ENCODE data around the gene MPO.

MPO gene

DNA sequence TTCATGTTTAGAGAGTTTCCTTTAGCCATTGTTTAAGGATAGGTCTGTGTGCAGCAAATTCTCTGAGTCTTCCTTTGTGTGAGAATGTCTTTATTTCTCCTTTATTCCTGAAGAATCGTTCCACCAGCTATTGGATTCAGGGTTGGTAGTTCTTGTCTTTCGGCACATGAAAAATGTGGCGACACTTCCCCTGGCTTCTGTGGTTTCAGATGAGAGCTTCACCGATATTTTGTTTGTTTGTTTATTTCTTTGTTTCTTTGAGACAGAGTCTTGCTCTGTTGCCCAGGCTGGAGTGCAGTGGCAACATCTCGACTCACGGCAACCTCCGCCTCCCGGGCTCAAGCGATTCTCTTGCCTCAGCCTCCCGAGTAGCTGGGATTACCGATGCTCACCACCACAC is 18.6 kb downstream of the MPO start:
- no peak for DNase-seq

DNA sequence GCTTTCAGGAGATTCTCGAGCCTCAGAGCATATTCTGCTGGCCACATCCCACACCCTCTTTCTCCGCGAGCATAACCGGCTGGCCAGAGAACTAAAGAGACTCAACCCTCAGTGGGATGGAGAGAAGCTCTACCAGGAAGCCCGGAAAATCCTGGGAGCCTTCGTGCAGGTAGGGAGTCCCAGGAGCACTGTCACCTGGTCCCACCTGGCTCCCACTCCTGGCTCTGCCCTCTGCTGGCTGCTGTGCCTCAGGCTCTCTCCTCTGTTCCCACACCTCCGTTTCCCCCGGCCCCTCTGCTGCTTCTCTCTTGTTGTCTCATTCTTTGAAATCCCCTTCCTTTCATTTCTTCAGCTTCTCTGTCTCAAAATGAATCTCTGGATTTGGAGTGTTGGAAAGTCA is 25.9 kb downstream of the MPO start:
- no peak for DNase-seq

DNA sequence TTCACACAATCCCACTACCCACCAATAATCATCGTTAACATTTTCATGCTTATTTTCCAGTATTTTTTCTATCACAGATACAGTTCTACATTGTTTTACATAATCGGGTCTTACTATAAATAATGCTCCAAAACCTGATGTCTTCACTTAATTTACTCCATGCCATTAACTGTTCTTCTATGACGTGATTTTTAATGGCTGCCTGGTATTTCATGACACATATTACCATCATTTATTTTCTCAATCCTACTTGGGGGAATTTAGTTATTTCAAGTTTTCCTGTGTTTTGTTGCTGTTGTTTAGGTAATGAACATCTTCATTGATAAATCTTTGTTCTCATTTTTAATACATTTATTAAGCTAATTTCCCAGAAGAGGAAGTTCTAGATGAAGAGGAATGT is 27.7 kb downstream of the MPO start:
- DNase-seq, result no peak

DNA sequence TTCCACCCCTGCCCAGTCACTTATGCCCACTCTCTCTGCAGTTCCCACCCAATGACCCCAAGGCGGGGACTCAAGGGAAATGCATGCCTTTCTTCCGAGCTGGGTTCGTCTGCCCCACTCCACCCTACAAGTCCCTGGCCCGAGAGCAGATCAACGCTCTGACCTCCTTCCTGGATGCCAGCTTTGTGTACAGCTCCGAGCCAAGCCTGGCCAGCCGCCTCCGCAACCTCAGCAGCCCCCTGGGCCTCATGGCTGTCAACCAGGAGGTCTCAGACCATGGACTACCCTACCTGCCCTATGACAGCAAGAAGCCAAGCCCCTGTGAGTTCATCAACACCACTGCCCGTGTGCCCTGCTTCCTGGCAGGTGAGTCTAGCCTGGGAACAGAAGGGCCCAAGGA is 28.6 kb downstream of the MPO start:
- no peak for DNase-seq

DNA sequence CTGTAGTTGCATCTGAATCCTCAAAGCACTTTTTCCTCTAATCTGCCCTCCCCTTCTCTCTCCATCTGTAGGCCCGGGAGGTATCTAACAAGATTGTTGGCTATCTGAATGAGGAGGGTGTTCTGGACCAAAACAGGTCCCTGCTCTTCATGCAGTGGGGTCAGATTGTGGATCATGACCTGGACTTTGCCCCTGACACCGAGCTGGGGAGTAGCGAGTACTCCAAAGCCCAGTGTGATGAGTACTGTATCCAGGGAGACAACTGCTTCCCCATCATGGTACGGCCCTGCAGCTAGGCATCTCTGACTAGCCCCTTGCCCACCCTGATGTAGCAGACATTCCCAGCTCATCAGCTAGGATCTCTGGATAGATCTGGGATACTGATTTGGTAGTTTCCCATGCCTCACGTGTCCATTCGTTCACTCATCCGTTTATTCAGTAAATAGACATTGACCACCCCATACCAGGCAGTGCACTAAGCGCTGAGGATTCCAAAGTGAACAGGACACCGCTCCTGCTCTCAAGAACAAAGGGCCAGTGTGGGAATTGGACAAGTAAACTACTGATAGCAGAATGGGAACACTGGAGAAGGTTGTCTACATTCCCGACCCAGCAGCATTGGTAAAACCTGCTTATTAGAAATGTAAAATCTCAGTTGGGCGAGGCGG is 30.3 kb downstream of the MPO start:
- no peak for DNase-seq

DNA sequence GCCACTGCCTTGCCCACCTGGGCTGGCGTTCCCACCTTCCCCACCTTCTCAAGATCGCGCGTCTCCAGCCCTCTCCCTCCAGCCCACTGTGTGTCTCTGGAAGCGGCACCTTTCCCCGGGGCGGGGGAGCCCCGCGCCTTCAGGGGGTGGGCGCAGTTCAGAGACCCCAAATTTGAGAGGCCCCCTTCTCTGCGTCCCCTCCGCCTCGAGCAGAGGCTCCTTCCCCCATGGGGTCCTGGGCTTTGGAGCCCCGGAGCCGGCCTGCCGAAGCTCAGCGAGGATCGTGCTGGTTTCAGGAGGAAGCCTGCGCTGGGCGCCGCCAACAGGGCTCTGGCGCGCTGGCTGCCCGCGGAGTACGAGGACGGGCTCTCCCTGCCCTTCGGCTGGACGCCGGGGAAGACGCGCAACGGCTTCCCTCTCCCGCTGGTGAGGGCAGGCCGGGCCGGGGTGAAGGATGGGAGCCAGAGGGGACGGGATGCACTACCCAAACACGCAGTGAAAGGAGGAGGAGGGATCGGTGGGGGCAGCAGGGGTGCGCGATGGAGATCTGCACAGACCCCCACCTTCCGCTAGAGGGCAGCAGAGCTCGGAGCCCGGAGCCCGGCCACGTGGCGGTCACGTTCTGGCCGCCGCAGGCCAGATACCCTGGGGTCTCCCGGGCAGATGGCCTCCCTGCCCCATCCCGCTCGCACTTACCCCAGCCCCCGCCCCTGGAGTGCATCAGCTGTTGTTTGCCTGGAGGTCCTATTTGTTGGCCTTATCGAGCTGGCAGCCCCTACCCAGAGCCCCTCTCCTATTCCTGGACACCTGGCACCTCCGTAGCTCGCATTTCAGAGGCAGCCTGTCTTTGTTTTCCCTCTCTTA is 31.2 kb downstream of the MPO start:
- peak; percentile 3 for DNase-seq

DNA sequence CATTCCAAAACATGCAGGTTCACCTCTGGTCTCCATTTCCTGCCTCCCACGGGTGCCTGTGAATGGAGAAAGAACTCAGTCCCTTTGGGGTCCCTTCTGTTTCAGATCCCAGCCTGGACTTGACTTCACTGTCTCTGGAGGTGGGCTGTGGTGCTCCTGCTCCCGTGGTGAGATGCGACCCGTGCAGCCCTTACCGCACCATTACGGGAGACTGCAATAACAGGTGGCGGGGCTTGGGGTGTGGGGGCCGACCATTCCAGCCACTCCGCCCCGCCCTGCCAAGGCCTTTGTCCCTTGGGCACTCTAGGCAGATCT is 31.8 kb downstream of the MPO start:
- no peak for DNase-seq

DNA sequence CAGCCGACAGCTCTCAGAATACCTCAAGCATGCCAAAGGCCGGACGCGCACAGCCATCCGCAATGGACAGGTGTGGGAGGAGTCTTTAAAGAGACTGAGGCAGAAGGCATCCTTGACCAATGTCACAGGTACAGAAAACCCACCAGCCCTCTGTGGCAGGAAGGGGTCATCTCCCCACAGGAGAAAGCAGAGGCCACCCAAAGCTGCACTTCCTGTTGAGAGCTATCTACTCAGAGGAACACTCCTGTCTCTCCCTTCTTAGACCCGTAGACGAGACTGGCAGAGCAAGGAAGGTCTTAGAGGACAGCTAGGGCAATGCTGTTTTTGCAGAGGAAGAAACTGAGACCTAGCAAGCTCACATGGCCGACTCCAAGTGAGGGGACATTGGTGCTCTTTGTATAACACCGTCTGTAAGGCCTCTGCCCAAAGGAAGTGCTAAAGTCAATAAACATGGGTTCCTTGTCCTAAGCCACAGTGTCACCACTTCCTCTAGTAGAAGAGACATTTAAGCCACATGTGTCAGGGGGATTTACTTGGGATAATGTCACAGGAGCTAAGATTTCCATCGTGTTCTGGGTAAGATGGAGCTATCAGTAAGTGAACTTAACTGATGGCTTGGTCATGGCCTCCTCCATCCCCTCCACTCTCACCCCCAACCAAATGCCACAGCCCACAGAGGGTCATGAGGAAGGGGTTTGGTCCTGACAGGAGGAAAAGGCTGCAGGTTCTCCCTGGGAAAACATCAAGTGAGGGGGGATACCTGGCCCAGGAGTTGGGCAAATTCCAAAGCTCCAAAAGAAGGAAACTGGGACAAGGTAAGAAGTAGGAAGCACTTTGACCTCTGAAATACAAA is 33.0 kb downstream of the MPO start:
- DNase-seq, result no peak

DNA sequence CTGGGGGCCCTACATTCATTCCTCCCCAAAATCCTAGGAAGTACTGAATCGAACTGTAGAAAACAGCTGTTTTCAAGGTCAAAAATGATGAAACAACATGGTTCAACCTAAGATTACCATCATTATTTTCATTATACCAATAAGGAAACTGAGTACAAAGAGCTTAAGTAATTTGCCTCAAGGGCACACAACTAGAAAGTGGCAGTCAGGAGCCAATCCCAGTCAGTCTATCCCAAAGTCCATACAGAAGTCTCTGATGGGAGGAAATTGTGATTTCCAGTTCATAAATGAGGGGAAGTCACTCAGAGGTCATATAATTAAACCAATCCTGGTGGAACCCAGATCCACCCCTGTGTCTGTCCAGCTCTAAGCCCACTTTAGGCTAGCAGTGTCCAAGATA is 34.0 kb downstream of the MPO start:
- DNase-seq, result no peak

DNA sequence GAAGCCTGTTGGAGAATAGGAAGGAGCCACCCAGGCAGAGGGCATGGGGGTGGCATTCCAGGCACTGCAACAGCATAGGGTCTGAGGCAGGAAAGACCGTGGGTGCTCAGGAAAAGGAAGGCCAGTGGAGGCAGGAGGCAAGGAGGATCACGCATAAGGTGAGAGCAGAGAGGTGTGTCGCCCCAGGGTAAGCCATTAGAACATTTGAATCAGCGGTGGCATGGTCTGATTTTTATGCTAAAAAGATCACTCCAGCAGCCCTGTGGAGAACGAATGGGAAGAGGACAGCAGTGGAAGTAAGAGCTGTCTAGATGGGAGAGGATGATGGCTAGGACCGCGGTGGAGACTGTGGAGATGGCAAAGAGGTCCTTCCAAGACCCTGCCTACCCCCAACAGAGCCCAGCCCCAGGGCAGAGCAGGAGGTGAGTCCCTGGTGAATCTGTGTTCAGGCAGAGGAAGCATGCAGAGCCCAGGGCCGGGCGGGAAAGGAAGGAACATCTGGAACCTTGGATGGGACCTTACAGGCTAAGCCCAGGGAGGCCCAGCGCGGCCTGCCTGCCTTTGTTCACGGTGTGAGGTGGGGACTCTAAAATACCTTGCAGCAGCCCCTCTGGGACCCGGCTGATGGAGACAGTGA is 34.5 kb downstream of the MPO start:
- DNase-seq, result no peak

DNA sequence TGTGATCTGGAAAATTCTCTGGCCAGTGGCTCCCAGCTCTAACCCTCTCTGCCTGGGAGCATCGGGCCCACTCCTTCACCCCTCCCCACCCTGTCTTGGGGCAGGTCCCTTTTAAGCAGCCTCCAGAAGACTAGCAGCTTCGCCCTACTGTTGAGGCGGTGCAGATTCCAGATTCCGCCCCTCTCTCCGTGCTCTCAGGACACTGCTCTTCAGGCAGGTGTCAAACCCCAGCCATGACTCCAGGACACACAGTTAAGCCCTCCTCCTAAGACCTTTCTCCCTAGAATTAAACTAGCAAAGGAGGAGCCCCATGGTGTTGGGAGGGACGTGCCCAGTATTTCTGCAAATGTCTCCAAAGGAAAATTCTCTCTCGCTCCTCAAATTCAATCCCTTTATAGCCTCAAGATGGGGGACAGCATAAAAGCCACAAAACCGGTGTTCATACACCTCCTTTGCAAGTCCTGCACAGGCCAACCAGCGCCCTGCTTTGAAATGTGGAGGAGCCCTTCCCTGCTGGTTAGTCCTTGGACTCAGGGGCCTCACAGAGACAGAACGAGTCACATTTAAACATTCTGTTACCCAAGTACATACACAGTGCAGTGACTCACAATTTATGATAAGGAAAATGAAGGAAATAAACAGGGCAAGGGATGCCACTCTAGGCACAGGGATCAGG is 35.2 kb downstream of the MPO start:
- DNase-seq, result no peak

DNA sequence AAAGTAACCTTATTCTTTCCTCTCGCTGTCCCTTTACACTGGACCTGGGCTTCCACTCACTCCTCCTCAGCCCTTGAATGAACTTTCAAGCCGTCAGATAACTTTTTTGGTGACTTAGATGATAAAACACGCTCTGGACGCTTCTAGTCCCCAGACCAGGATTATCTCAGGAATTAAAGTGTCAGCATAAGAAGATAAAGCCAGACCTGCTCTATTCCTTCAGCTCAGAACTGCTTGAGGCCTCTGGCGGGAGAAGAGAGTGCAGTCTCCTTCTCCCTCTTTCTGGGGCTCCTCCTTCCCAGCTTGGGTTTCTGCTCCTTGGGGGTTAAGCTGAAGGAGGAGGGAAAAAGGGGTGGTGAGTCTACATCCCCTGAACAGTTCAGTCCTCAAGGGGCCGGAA is 35.8 kb downstream of the MPO start:
- no peak for DNase-seq

DNA sequence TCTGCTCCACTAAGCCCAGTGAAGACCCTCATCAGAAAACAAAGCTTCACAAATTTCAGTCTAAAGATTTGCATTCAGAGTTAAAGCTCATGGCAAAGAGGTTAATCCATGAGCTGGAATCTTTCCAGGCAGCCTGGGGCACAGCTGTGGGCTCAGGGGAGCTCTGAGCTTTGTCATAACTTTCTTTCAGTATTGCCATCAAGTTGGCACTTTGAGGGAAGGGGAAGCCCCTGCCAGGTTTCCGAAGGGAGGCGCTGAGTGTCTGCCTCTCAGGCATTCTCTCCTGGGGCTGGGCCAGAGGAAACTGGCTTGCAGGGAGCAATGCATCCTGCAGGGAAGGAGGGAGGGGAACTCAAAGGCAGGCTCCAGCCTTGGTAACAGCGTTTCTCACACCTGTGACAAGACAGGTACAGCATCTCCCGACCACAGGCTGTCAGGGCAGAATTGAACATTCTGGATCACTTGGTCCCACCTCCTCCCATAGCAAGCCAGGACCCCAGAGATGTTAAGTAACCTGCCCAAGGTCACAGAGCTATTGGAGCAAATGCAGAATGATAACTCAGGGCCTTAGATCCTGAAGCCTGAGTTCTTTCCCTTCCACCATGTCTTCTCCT is 38.5 kb downstream of the MPO start:
- DNase-seq, result no peak

DNA sequence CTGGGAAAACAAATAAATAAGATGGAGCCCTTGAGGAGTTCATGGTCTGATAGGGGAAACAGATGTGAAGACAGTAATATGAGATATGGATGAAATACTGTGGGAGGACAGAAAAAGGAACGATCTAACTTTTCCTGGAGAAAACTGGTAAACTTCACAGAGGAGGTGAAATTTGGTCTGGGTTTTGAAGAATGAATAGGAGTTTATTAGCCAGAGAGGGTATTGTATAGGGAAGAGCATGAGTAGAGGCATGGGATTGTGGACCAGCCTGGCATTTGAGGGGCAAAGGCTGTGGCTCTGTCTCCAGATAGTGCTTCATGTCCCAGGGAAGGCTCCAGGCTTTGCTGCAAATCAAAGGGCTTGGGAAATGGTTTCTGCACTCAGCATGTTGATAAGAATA is 40.7 kb downstream of the MPO start:
- no peak for DNase-seq

DNA sequence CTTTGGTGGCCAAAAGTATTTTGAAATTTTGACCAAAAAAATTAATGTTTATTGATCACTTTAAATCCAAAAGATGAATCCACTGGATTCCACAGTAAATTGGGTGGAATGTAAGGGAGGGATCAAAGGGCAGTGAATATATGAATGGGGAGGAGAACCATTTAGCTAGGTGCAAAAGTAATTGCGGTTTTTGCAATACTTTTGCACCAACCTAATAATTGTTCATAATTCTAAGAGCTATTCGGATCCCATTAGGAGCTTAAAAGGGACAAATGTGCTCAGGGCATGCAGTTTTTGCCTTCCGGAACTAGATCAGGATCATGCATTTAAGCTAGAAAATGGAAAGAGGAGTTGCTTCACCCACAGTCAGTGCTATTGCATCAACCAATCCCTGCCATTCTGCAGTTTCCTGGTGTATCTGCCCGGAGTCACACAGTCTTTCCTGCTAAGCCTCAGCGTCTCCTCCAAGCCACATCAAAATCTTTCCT is 42.5 kb downstream of the MPO start, which contains the start of gene LPO:
Gene LPO, plus strand, starts transcription at position 438 of the 488 bp plus-strand sequence. CDS start 4,396 bp downstream, outside the sequence.
- no peak for DNase-seq

DNA sequence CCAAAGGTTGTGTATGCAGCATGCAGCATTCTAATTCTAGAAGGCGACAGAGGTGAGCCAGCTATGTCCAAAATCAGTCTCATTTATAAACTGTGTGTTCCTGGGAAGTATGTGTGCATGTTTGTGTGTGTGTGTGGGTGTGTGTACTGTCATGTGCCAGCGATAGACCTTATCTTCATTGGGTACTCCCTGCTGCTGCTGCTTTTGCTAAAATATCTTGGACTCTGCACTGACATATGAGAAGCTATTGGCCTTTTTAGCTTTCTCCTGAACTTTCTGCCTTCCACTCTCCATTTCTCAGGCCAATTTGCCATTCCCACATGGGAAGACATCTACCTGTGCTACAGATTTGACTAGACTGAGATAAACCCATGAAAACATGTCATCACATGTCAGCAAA is 44.3 kb downstream of the MPO start:
- no peak for DNase-seq

DNA sequence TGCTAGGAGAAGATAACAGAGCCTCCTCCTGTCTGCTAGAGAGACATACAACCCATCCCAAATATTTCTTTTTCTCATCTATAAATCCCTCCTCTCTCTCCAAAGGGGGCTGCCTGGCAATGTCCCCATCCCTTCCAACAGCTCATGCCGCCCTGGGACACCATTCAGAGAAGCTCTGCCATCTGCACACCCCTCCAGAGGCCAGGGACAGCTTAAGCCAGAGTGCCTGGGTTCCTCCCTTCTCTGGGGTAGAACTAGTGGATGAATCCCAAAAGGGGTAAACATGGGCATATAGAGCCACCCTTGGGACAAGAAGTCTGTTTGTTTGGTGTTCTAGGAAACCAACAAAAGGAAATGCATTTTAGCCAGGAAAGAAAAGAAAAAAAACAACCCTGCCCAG is 44.9 kb downstream of the MPO start:
- no peak for DNase-seq

DNA sequence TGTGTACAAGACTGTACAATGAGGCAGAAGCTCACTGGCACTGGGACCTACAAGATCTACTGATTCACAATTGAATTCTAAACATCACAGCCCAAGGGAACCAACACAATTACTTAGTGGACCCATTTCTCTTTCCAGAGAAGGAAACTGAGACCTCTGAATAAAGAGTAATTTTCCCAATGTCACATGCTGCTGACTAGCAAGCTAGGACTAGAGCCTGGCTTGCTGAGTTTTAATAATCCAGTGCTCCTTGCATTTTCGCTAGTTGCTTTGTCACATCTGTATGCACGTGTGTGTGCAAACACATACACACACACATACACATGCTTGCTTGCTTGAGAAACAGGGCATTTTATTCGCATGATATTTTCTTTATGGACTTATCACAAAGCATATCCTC is 46.2 kb downstream of the MPO start:
- DNase-seq, result no peak

DNA sequence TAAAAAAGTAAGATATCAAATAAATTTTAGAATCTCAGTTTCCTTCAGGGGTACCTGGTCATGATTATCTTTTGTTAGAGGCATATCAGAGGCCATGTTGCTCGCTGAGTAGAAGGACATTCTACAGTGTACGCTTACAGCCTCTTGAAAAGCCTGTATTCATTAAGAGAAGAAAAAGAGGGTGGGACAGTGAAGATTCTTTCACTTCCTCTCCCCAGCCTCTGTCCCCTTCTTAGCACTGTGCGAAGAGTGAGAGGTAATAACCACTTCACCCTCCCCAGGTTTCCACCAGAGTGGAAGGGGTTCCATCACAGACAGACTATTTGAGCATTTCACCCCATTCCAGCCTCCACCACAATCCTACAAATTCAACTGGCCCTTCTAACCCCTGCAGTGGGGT is 47.2 kb downstream of the MPO start:
- no peak for DNase-seq

DNA sequence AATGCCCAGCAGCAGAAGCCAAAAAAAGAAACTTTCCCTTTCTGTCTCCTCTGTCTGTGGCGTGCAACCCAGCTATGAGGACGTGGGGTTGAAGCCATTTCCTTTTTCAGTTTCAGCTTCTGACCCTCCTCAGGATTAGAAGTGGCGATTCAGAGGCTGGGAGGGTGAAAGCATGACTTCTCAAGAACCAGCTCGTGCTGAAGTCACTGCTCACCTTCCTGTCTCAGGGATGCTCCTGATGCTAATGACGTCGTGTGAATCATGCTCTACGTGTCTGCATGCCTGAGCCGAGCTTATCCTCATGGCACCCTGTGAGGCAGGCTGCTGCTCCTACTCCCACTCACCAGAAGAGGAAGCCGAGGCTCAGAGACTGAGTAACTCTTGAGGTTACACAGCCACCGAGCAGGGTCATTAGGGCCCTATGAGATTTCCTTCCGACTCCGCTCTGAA is 48.0 kb downstream of the MPO start:
- no peak for DNase-seq

DNA sequence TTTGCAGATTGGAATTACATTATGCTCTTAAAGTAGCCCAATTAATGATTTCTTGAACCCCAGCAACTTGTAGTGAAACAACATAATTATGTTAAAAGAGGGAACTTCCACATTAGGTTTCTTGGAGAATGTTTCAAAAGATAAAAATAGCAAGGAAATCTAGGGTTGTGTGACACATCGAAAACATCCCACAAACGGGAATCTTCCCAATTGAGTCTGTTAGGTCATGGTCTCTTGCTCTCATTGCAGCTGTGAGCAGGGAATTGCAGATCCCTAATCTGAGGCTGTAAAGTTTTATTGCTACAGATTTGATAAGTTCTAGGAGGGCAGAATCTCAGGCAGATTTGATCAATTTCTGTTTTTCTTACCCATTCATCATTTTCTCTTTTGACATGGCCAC is 49.1 kb downstream of the MPO start:
- DNase-seq, result no peak

DNA sequence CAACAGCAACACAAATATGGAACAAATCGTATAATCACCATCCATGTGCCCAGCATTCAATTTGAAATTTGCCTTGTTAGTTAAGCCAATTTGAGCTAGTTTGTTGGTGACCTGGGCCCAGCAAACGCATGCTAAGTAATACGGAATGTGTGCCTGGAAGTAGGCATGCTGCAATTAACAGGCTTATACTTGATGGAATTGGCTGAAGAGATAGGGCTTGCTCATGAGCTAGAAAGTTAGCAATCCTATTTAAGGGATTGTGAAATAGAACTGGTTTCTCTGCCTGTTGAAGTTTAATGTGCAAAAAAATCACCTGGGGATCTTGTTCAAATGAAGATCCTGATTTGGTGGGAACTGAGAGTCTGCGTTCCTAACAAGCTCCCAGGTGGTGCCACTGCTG is 50.9 kb downstream of the MPO start:
- no peak for DNase-seq
